Stimulated activated CD8-positive, alpha-beta memory T cell treated with anti-CD3 and anti-CD28 coated beads, Interleukin-7, amount 100 ng/mL, for 48 hours (primary cell): Measurements from ENCODE around the gene GPATCH1.
"Not testable (repeated sequence)": the region's sequence is repeated elsewhere in the genome, so short reads cannot be mapped to it uniquely, and the experiment has no call there.

Experiments used
- DNase-seq, 2 donors: peaks; one replicate each; pipeline ENCODE4 v3.0.0-alpha.2; 2020; ENCODE audit warnings: low read depth in 1 of 2; ENCODE audit errors: extremely low read depth in 1 of 2

GPATCH1 gene, protein sequence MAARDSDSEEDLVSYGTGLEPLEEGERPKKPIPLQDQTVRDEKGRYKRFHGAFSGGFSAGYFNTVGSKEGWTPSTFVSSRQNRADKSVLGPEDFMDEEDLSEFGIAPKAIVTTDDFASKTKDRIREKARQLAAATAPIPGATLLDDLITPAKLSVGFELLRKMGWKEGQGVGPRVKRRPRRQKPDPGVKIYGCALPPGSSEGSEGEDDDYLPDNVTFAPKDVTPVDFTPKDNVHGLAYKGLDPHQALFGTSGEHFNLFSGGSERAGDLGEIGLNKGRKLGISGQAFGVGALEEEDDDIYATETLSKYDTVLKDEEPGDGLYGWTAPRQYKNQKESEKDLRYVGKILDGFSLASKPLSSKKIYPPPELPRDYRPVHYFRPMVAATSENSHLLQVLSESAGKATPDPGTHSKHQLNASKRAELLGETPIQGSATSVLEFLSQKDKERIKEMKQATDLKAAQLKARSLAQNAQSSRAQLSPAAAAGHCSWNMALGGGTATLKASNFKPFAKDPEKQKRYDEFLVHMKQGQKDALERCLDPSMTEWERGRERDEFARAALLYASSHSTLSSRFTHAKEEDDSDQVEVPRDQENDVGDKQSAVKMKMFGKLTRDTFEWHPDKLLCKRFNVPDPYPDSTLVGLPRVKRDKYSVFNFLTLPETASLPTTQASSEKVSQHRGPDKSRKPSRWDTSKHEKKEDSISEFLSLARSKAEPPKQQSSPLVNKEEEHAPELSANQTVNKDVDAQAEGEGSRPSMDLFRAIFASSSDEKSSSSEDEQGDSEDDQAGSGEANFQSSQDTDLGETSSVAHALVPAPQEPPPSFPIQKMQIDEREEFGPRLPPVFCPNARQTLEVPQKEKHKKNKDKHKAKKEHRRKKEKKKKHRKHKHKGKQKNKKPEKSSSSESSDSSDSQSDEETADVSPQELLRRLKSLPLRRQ

GRCh38 chr19:33080761-33081681 lies at the start of gene GPATCH1:
GPATCH1 (plus strand) TSS chr19:33081181; CDS start chr19:33081194, 13 bp downstream.
- peak; percentile 70 to 74 for DNase-seq

DNA sequence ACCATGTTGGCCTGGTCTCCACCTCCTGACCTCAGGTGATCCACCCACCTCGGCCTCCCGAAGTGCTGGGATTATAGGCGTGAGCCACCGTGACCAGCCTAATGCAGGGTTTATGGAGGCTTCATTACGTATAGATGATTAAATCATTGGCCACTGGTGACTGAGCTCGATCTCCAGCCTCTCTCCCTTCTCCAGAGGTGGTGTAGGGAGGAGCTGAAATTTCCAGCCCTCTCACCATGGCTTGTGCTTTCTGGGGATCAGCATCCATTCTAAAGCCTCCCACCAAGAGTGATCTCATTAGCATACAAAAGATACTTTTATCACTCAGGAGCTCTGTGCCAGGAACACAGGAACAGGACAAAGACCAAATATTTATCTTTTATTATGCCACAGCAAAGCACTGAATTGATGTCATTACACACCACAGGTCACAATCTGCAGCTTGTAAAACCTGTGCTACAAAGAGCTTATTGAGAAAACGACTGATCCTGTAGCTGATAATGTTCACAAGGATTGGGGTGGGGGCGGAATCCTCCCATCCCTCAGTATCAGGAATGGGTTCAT lies 48.7 kb upstream of the GPATCH1 start:
- DNase-seq = no peak

- no peak for DNase-seq
Observed at GRCh38 chr19:33035461-33035860, 45.5 kb upstream of the GPATCH1 start.

DNA sequence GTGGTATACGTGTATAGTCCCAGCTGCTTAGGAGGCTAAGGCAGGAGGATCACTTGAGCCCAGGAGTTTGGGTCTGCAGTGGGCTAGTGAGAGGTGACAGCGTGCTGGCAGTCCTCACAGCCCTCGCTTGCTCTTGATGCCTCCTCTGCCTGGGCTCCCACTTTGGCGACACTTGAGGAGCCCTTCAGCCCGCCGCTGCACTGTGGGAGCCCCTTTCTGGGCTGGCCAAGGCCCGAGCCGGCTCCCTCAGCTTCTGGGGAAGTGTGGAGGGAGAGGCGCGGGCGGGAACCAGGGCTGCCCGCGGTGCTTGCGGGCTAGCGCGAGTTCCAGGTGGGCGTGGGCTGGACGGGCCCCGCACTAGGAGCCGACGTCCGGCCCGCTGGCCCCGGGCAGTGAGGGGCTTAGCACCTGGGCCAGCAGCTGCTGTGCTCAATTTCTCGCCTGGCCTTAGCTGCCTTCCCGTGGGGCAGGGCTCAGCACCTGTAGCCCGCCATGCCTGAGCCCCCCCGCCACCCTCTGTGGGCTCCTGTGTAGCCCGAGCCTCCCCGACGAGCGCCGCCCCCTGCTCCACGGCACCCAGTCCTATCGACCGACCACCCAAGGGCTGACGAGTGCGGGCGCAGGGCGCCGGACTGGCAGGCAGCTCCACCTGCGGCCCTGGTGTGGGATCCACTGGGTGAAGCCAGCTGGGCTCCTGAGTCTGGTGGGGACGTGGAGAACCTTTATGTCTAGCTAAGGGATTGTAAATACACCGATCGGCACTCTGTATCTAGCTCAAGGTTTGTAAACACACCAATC lies 44.4 kb upstream of the GPATCH1 start:
- not testable (repeated sequence) for DNase-seq

- peak in 1 of 2 donors; percentile 5 for DNase-seq
Observed at GRCh38 chr19:33037168-33038025, 43.6 kb upstream of the GPATCH1 start.

DNA sequence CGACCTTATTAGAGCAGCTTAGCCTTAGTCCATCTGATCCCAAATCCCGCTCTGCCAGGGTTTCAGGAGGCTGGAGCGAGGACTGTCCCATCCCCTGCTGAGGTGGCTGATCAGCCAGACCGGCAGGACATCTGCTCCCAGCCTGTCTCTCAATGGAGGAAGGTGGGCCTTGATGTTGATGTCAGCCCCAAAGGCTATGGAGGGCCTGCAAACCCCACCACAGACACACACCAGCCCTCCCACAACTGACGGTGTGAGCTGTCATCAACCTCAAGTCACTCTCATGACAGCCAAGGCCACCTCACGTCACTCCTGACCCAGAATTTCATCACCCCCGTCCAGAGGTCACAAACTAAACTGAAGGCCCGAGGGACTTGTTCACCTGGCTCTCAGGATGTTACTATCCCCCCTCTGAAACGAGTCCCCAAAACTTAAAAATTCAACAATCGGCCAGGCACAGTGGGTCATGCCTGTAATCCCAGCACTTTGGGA lies 41.8 kb upstream of the GPATCH1 start:
- DNase-seq = no peak

DNA sequence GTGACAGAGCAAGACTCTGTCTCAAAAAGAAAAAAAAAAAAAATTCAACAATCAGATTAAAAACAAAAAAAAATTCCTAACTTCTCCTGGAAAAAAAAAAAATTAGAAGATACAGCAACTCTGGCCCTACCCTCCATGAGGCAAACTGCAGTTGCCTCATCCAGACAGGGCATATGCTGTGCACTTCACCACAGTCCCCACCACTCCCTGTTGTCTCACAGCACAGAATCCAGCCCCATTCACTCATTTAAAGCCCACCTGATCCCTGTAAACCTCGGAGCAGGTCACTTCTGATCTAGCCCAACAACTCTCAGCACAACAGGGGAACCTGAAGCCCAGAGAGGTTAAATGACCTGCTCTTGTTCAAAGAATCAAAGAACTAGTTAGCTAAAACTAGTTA lies 41.2 kb upstream of the GPATCH1 start:
- DNase-seq = no peak

- no peak for DNase-seq
Observed at GRCh38 chr19:33040994-33041827, 39.8 kb upstream of the GPATCH1 start.

- not testable (repeated sequence) for DNase-seq
Observed at GRCh38 chr19:33041828-33042160, 39.2 kb upstream of the GPATCH1 start.

DNA sequence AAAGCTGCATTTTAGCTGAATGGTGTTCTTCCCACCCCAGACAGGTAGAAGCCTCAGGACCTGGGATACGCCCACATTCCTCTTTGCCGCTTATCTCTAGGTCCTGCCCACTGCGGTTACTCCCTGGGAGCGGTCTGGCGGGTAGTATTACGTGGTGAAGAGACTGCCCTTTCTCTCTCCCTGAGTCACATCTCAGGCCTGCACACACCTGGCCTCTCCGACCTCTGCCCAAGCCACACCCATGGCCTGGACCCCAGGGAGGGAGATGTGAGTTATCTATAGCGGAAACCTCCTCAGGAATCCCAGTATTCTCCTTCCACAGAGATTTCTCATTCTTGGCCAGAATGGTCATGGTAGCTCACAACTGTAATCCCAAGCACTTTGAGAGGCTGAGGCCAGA lies 33.6 kb upstream of the GPATCH1 start:
- no peak for DNase-seq

GRCh38 chr19:33048806-33049676 lies 31.9 kb upstream of the GPATCH1 start:
- DNase-seq = no peak

GRCh38 chr19:33050110-33050509 lies 30.9 kb upstream of the GPATCH1 start:
- DNase-seq = no peak

DNA sequence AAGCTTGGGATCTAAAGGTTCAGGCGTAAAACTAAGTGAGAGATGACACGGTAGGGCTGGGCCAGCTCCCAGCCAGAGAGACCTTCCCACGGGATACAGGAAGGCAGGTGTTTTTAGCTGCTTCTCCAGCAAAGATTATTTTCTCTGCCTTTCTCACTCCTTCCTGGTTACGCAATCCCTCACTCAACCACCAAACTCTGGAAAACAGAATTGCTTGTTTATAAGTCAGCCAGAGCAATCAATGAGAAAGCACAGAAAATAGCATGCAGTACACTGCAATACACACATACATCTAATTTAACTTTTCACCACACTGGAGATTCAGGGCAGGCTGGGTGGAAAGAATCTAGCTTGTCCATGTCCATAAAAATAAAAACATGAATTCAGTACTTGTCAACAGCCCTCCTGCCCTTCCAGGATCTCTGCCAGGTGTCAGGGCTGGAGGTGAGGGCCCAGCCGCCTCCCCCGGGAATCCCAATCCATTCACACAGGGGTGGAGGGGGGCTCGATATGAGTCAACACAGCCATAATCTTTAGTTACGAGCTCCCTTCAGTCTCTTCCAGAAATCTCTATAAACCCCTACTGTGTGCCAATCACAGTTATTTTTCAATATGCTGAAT lies 28.5 kb upstream of the GPATCH1 start:
- DNase-seq = no peak

GRCh38 chr19:33054623-33055022 lies 26.4 kb upstream of the GPATCH1 start:
- no peak for DNase-seq

- no peak for DNase-seq
Observed at GRCh38 chr19:33055718-33056117, 25.3 kb upstream of the GPATCH1 start.

- no peak for DNase-seq
Observed at GRCh38 chr19:33060586-33060985, 20.4 kb upstream of the GPATCH1 start.
